Activated naive CD4-positive, alpha-beta T cell treated with anti-CD3 and anti-CD28 coated beads, Interleukin-2, amount 50 U/mL, for 72 hours (primary cell): Measurements from ENCODE around the gene TALDO1. TPM values are rescaled to one million over a fixed set of nuclear protein-coding genes. Genes with fewer than 3 reads are reported as not detected.

Experiments used
- ATAC-seq, 2 donors: fragments of 150-1000 bp; cut with Tn5 transposase; 2 replicates each; pipeline ENCODE4 v1.10.0; 2021; ENCODE audit warnings: mild to moderate bottlenecking in 2 of 2, moderate library complexity in 2 of 2
- DNase-seq, 2 donors: peaks; one replicate each; pipeline ENCODE4 v3.0.0; 2021 to 2022; ENCODE audit warnings: low spot score in 2 of 2
- H3K27ac Mint-ChIP-seq, 2 donors: one replicate each; pipeline ENCODE4 v1.8.0; 2022; ENCODE audit warnings: mild to moderate bottlenecking in 2 of 2, mixed read lengths in 2 of 2
- H3K36me3 Mint-ChIP-seq, 2 donors: one replicate each; pipeline ENCODE4 v1.8.0; 2022; ENCODE audit warnings: mixed read lengths in 2 of 2
- H3K9me3 Mint-ChIP-seq, 2 donors: one replicate each; pipeline ENCODE4 v1.8.0; 2022; ENCODE audit warnings: mixed read lengths in 2 of 2
- total RNA-seq, 2 donors: library from RNA; stranded (reverse); gene quantifications; one replicate each; pipeline ENCODE4 v1.2.3, GENCODE V29; 2022

TALDO1 gene
- total RNA-seq, 2 donors from 2014 or later: 226 to 328 TPM

DNA sequence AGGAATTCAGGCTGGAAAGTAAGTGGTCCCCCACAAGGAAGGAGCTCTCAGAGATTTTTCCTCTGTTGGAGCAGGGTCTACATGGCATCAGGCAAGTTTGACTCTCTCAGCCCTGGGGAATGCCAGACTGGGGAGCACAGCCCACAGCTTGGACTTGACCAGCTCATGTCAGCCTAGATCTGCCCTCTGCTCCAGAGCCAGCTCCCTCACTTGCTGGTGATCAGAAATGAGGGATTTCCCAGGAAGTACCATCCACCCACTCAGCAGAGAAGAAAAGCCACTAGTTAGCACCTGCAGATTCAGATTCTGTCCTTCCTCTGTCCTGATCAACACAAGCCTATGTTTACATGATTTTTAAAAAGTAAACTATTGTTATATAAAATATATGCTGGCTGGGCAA lies 13.0 kb downstream of the TALDO1 start:
- no peak for ATAC-seq
- H3K27ac Mint-ChIP-seq: peak overlapping the region in 1 of 2 donors; percentile 81

GRCh38 chr11:761526-762108 lies 14.4 kb downstream of the TALDO1 start:
- Mint-ChIP-seq H3K9me3 (no peaks in the 10 kb centered on the region), H3K36me3 (peaks cover 0 to 5% of the 10 kb centered on the region in 2 donors), H3K27ac (peak overlapping the region; percentile 72 to 84)
- no peak for DNase-seq
- no peak for ATAC-seq

More for the DNA sequence above, 13.0 kb downstream of the TALDO1 start:
- no peak for DNase-seq
- Mint-ChIP-seq H3K9me3 (no peaks in the 10 kb centered on the region), H3K36me3 (peaks cover 0 to 5% of the 10 kb centered on the region in 2 donors)

GRCh38 chr11:762421-763072 lies 15.3 kb downstream of the TALDO1 start:
- ATAC-seq: peak in 1 of 2 donors; percentile 25
- DNase-seq: no peak
- no peaks in the 10 kb centered on the region for H3K9me3 Mint-ChIP-seq
- peaks cover 0 to 2% of the 10 kb centered on the region in 2 donors for H3K36me3 Mint-ChIP-seq
- H3K27ac Mint-ChIP-seq: peak overlapping the region; percentile 60 to 72

DNA sequence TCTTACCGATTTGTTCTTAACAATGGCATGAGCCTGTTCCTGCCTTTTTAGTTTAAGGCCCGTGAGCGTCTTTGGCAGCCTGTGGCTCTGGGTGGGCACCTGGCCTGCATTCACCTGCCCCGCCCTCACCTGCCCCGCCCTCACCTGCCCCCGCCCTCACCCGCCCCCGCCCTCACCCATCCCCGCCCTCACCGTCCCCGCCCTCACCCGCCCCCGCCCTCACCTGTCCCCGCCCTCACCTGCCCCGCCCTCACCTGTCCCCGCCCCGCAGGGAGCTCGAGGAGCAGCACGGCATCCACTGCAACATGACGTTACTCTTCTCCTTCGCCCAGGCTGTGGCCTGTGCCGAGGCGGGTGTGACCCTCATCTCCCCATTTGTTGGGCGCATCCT lies 15.8 kb downstream of the TALDO1 start:
- H3K27ac Mint-ChIP-seq: peak overlapping the region in 1 of 2 donors; percentile 60
- no peaks in the 10 kb centered on the region for H3K36me3 Mint-ChIP-seq
- H3K9me3 Mint-ChIP-seq: no peaks in the 10 kb centered on the region
- DNase-seq (no peak), ATAC-seq (no peak)

- no peak overlapping the region for H3K27ac Mint-ChIP-seq
- ATAC-seq (no peak), DNase-seq (no peak)
- no peaks in the 10 kb centered on the region for H3K9me3 Mint-ChIP-seq
- H3K36me3 Mint-ChIP-seq: no peaks in the 10 kb centered on the region
Measured at GRCh38 chr11:763549-764321, 16.5 kb downstream of the TALDO1 start.

DNA sequence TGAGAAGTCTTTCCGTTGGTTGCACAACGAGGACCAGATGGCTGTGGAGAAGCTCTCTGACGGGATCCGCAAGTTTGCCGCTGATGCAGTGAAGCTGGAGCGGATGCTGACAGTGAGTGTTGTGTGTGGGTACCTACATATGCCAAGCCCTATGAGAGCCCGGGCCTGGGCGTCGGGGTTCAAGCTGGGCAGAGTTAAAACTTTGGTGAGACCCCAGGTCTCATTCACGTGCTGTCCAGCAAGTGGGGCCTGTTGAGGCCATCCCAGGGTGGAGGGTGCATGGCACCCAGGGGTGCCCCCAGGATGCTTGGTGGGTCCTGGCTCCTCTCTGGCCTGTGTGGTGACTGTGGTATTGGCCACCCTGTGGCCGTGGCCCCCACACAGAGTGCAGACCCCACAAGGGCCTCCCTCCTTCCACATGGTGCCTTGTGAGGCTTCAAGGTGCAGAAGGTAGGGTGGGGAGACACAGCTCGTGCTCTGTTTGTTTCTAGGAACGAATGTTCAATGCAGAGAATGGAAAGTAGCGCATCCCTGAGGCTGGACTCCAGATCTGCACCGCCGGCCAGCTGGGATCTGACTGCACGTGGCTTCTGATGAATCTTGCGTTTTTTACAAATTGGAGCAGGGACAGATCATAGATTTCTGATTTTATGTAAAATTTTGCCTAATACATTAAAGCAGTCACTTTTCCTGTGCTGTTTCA lies 17.2 kb downstream of the TALDO1 start:
- Mint-ChIP-seq H3K27ac (peak overlapping the region in 1 of 2 donors; percentile 36), H3K36me3 (no peaks in the 10 kb centered on the region), H3K9me3 (no peaks in the 10 kb centered on the region)
- peak in 1 of 2 donors; percentile 9 for ATAC-seq
- DNase-seq: no peak

DNA sequence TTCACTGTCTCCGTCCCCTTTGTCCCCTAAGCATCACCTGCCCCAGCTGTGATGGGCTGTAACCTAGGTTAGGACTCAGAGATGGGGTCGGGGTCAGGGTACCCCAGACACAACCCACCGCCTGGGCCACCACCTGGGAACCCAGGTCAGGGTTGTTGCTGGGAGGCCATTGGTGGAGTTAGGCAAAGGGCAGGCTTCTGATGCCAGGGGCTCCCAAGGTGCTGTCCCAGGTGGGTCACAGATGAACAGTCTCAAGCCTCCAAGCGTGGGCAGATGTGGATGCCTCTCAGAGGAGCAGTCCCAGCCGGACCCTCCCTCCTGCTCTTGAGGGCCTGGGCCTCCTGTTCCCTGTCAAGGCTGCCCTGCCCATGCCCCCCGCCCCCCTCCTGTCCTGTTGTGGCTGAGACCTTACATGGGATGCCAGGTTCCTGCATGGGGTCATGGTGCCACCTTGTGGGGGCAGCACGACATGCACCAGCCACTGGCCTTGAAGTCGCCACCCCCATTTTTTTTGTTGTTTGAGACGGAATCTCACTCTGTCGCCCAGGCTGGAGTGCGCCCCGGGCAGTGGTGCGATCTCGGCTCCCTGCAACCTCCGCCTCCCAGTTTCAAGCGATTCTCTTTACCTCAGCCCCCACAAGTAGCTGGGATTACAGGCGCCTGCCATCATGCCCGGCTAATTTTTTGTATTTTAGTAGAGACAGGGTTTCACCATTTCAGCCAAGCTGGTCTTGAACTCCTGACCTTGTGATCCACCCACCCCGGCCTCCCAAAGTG lies 17.9 kb downstream of the TALDO1 start:
- DNase-seq: peak in 1 of 2 donors; percentile 56
- H3K27ac Mint-ChIP-seq: peak overlapping the region in 1 of 2 donors; percentile 19
- ATAC-seq: peak; percentile 54 to 57
- no peaks in the 10 kb centered on the region for H3K36me3 Mint-ChIP-seq
- no peaks in the 10 kb centered on the region for H3K9me3 Mint-ChIP-seq

DNA sequence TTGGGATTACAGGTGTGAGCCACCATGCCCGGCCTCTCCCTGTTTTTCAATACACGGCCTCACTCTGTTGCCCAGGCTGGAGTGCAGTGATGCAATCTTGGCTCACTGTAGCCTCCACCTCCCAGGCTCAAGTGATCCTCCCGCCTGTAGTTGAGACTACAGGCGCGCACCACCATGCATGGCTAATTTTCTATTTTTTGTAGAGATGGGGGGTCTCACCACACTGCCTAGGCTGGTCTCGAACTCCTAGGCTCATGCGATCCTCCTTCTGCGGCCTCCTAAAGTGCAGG lies 18.5 kb downstream of the TALDO1 start:
- Mint-ChIP-seq H3K9me3 (no peaks in the 10 kb centered on the region), H3K36me3 (no peaks in the 10 kb centered on the region), H3K27ac (peak overlapping the region in 1 of 2 donors; percentile 19)
- DNase-seq (no peak), ATAC-seq (no peak)

- Mint-ChIP-seq H3K9me3 (no peaks in the 10 kb centered on the region), H3K27ac (peak overlapping the region in 1 of 2 donors; percentile 19), H3K36me3 (no peaks in the 10 kb centered on the region)
- ATAC-seq (peak; percentile 23 to 58), DNase-seq (no peak)
Measured at GRCh38 chr11:766106-766935, 19.1 kb downstream of the TALDO1 start.

DNA sequence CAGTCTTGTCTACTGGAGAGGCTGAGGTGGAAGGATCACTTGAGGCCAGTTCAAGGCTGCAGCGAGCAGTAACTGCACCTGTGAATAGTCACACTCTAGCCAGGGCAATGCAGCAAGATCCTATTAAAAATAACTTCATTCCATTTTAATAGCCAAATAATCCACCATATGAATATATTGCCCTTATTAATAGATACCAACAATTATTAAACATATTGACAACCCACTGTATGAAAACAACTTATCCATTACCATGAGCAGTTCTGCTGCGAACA lies 19.6 kb downstream of the TALDO1 start:
- H3K36me3 Mint-ChIP-seq: no peaks in the 10 kb centered on the region
- DNase-seq: no peak
- no peak for ATAC-seq
- peak overlapping the region in 1 of 2 donors; percentile 19 for H3K27ac Mint-ChIP-seq
- no peaks in the 10 kb centered on the region for H3K9me3 Mint-ChIP-seq

DNA sequence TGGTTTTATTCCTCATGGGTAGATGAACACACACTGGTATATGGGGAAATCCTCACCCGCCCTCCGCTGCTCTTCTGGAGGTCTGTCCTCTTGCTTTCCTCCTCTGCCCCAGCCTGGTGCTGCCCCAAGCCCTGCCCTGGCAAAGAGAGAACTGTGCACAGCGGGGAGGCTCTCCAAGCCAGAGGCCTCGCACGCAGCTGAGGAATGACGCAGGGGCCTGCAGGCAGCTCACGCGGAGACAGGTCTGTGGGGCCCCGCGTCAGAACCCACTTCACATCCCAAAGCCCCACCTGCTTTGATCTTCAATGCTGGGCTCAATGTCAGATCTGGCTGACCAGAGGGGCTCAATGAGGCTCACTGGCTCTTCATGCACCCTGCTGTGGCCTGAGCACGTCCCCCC lies 20.0 kb downstream of the TALDO1 start:
- Mint-ChIP-seq H3K27ac (peak overlapping the region; percentile 19 to 29), H3K9me3 (no peaks in the 10 kb centered on the region), H3K36me3 (no peaks in the 10 kb centered on the region)
- ATAC-seq (no peak), DNase-seq (no peak)

DNA sequence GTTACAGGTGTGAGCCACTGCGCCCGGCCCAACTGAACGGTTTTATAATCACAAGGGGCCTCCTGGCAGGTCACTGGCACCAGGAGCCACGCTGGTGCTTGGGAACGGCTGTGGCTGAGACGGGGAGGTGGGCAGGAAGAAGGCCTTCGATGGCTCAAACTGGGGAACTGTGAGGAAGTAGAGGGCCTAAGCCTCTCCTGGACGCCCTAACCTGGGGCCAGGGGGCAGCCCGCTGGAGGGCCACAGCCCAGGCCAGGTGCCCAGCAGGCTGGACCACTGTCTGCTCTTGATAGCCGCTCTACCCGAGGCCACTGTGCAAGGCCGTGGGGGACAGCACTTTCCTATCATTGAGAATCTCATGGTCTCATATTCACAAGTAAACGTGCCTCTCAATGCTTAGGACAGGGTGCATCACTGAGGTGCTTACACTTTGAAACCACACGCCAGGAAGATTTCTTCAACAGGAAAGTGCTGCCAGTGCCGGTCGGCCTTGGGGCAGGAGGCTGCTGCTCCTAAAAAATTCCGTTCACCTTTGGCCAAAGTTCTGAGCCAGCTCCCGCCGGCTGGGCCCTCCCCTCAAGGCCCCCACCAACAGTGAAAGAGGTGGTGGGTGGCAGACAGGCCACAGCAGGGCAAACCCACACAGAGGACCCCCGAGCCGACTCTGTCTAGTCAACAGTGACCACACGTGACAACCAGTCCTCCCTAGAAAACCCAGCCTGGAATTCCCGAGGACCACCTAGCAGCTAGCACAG lies 22.8 kb downstream of the TALDO1 start:
- no peak for DNase-seq
- Mint-ChIP-seq H3K9me3 (no peaks in the 10 kb centered on the region), H3K27ac (peak overlapping the region in 1 of 2 donors; percentile 68), H3K36me3 (no peaks in the 10 kb centered on the region)
- ATAC-seq: no peak

- H3K27ac Mint-ChIP-seq: no peak overlapping the region
- H3K9me3 Mint-ChIP-seq: no peaks in the 10 kb centered on the region
- ATAC-seq: no peak
- H3K36me3 Mint-ChIP-seq: no peaks in the 10 kb centered on the region
- no peak for DNase-seq
Measured at GRCh38 chr11:770642-771616, 23.7 kb downstream of the TALDO1 start.

DNA sequence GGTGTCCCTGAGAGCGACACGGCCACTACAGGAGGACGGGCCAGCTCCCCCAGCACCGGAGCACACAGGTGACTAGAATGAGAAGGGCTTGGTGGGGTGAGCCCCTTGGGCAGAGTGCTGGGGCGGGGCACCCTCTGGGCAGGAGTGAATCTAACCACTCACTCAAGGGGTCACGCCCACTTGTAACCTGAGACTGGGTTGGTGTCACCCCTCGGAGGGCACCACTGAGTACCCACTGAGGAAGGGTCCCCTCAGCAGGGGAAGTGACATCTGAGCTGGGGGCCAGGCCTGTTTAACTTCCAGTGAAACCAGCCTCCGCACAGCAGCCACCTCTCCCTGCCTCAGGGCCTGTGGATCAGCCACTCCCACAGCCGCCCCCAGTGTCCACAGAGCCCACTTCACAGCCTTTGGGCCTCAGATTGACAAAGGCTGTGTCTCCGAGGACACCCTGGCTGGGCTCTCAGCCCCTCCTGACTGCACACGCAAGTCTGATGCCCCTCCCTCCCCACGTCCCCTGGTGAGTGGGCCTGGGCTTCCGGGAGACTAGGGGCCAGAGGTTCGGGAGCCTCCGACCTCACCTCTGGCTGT lies 24.4 kb downstream of the TALDO1 start:
- Mint-ChIP-seq H3K27ac (no peak overlapping the region), H3K9me3 (no peaks in the 10 kb centered on the region), H3K36me3 (no peaks in the 10 kb centered on the region)
- no peak for DNase-seq
- no peak for ATAC-seq
